Measurements from ENCODE around the gene PHLDA2.

PHLDA2 gene

GRCh38 chr11:2929950-2930703 lies 907 bp upstream of the PHLDA2 start:
- DNase-seq (ENCODE audit: low read depth, low spot score) = no peak

- no peak for DNase-seq (ENCODE audit: low read depth, low spot score)
These were observed 320 bp upstream of the PHLDA2 start for GRCh38 chr11:2929531-2929949.

- no peak for DNase-seq (ENCODE audit: low read depth, low spot score)
These were observed 1.2 kb downstream of the PHLDA2 start for GRCh38 chr11:2927851-2928604.

- DNase-seq (ENCODE audit: low read depth, low spot score) = no peak
These were observed 2.0 kb downstream of the PHLDA2 start for GRCh38 chr11:2927121-2927800.

- no peak for DNase-seq (ENCODE audit: low read depth, low spot score)
These were observed 2.6 kb downstream of the PHLDA2 start for GRCh38 chr11:2926611-2927051.

GRCh38 chr11:2924821-2925675 lies 4.2 kb downstream of the PHLDA2 start:
- DNase-seq (ENCODE audit: low read depth, low spot score) = no peak

GRCh38 chr11:2924381-2924780 lies 4.8 kb downstream of the PHLDA2 start:
- DNase-seq (ENCODE audit: low read depth, low spot score) = no peak

GRCh38 chr11:2923446-2924375 lies 5.5 kb downstream of the PHLDA2 start:
- DNase-seq (ENCODE audit: low read depth, low spot score) = no peak

- DNase-seq (ENCODE audit: low read depth, low spot score) = no peak
These were observed 6.6 kb downstream of the PHLDA2 start for GRCh38 chr11:2922655-2923054.

- DNase-seq (ENCODE audit: low read depth, low spot score) = no peak
These were observed 7.3 kb downstream of the PHLDA2 start for GRCh38 chr11:2921742-2922493.

- no peak for DNase-seq (ENCODE audit: low read depth, low spot score)
These were observed 8.0 kb downstream of the PHLDA2 start for GRCh38 chr11:2921261-2921660.

GRCh38 chr11:2920343-2920742 lies 8.9 kb downstream of the PHLDA2 start:
- DNase-seq (ENCODE audit: low read depth, low spot score) = no peak

GRCh38 chr11:2919837-2920236 lies 9.4 kb downstream of the PHLDA2 start:
- no peak for DNase-seq (ENCODE audit: low read depth, low spot score)

- DNase-seq (ENCODE audit: low read depth, low spot score) = no peak
These were observed 10.0 kb downstream of the PHLDA2 start for GRCh38 chr11:2919188-2919587.

- DNase-seq (ENCODE audit: low read depth, low spot score) = no peak
These were observed 11.3 kb downstream of the PHLDA2 start for GRCh38 chr11:2917842-2918490.

- DNase-seq (ENCODE audit: low read depth, low spot score) = no peak
These were observed 12.2 kb downstream of the PHLDA2 start for GRCh38 chr11:2916892-2917645.

- DNase-seq (ENCODE audit: low read depth, low spot score) = no peak
These were observed 12.9 kb downstream of the PHLDA2 start for GRCh38 chr11:2916114-2916891.

- no peak for DNase-seq (ENCODE audit: low read depth, low spot score)
These were observed 13.7 kb downstream of the PHLDA2 start for GRCh38 chr11:2915473-2915872.
